Measurements from ENCODE around the gene MUC4.
"Not testable (repeated sequence)": the region's sequence is repeated elsewhere in the genome, so short reads cannot be mapped to it uniquely, and the experiment has no call there.

- TF ChIP-seq REST (IDR thresholded peaks at IDR 0.05; ENCODE audit: insufficient read depth in 1 of 2, low read depth in 2 of 2, low read length in 1 of 2); CTCF (IDR thresholded peaks at IDR 0.05): not testable (repeated sequence)
These were observed 27.7 kb downstream of the MUC4 start for GRCh38 chr3:195784031-195784430.
